ENCODE measurements around the gene PRRX2.

PRRX2 gene

GRCh38 chr9:129712634-129713401 is 47.4 kb downstream of the PRRX2 start:
- DNase-seq: no peak

GRCh38 chr9:129713402-129713679 is 47.9 kb downstream of the PRRX2 start:
- no peak for DNase-seq

GRCh38 chr9:129714511-129715061 is 49.1 kb downstream of the PRRX2 start:
- no peak for DNase-seq

GRCh38 chr9:129716091-129716490 is 50.6 kb downstream of the PRRX2 start:
- no peak for DNase-seq

- no peak for DNase-seq
These were observed 52.5 kb downstream of the PRRX2 start for GRCh38 chr9:129717991-129718390.

- DNase-seq: no peak
These were observed 53.2 kb downstream of the PRRX2 start for GRCh38 chr9:129718647-129719046.

- DNase-seq: no peak
These were observed 53.7 kb downstream of the PRRX2 start for GRCh38 chr9:129719135-129719534.

- no peak for DNase-seq
These were observed 54.9 kb downstream of the PRRX2 start for GRCh38 chr9:129720181-129720864.

- DNase-seq: no peak
These were observed 55.6 kb downstream of the PRRX2 start for GRCh38 chr9:129720865-129721545.

- DNase-seq: no peak
These were observed 57.5 kb downstream of the PRRX2 start for GRCh38 chr9:129722913-129723312.

GRCh38 chr9:129724456-129725190 is 59.2 kb downstream of the PRRX2 start:
- no peak for DNase-seq

- DNase-seq: no peak
These were observed 60.4 kb downstream of the PRRX2 start for GRCh38 chr9:129725795-129726251.

GRCh38 chr9:129726322-129727160 is 61.1 kb downstream of the PRRX2 start:
- DNase-seq: peak; percentile 69

GRCh38 chr9:129728744-129729143 is 63.3 kb downstream of the PRRX2 start:
- DNase-seq: no peak

- no peak for DNase-seq
These were observed 66.1 kb downstream of the PRRX2 start for GRCh38 chr9:129731477-129732085.

- DNase-seq: no peak
These were observed 66.7 kb downstream of the PRRX2 start for GRCh38 chr9:129732100-129732499.

GRCh38 chr9:129732946-129733631 is 67.6 kb downstream of the PRRX2 start:
- DNase-seq: no peak

GRCh38 chr9:129733632-129733953 is 68.1 kb downstream of the PRRX2 start:
- DNase-seq: no peak

GRCh38 chr9:129735546-129735945 is 70.1 kb downstream of the PRRX2 start:
- DNase-seq: no peak

- no peak for DNase-seq
These were observed 70.9 kb downstream of the PRRX2 start for GRCh38 chr9:129736334-129736733.
